K562 (cell line): ENCODE data around the gene ACOX1. TPM values are rescaled to one million over a fixed set of nuclear protein-coding genes. Genes with fewer than 3 reads are reported as not detected.
A peak's percentile ranks its signal among the peaks of the same experiment; 100 is the strongest.

Source experiments
- ATF6 ChIP-seq: sonication (generic); formaldehyde crosslinking; IDR thresholded peaks from 2 replicates; pipeline ENCODE4 v1.4.0; 2020; ENCODE audit warnings: mild to moderate bottlenecking, missing genetic modification reagents
- CBX1 ChIP-seq: sonication (generic); IDR thresholded peaks from 2 replicates; pipeline ENCODE4 v1.6.1; 2016; ENCODE audit warnings: antibody characterized with exemption, low read depth, mild to moderate bottlenecking
- CCAR2 ChIP-seq: fragments of 200-400 bp; formaldehyde crosslinking; IDR thresholded peaks from 2 replicates; pipeline ENCODE4 v1.6.1; 2017; ENCODE audit warnings: mild to moderate bottlenecking, low read depth, low read length
- CHD2 ChIP-seq: IDR thresholded peaks from 2 replicates; pipeline ENCODE4 v1.6.1; 2011; ENCODE audit warnings: low read depth, low read length
- CLOCK ChIP-seq: fragments of 250-450 bp; sonication (Bioruptor Pico); IDR thresholded peaks from 2 replicates; pipeline ENCODE4 v1.4.0; 2020; ENCODE audit warnings: mild to moderate bottlenecking, moderate library complexity, borderline replicate concordance
- HNRNPK ChIP-seq: fragments of 200-400 bp; formaldehyde crosslinking; IDR thresholded peaks from one replicate; pipeline ENCODE4 v1.6.1; 2018; ENCODE audit warnings: mild to moderate bottlenecking, low read depth, low read length; ENCODE audit not compliant: poor library complexity, severe bottlenecking
- KDM4B ChIP-seq, 2 experiments: fragments of 450-650 bp in 1 of 2; sonication (generic) in 1 of 2; IDR thresholded peaks; 2 replicates each; pipeline ENCODE4 v1.6.1; 2016 to 2017; ENCODE audit warnings: borderline replicate concordance in 2 of 2, antibody characterized with exemption in 1 of 2, low read depth in 1 of 2, mild to moderate bottlenecking in 1 of 2
- NCOA6 ChIP-seq: fragments of 450-650 bp; IDR thresholded peaks from 2 replicates; pipeline ENCODE4 v1.6.1; 2017; ENCODE audit warnings: mild to moderate bottlenecking
- NELFE ChIP-seq: IDR thresholded peaks from 2 replicates; pipeline ENCODE4 v1.6.1; 2011; ENCODE audit warnings: mild to moderate bottlenecking; ENCODE audit not compliant: insufficient read depth, insufficient read length
- PYGO2 ChIP-seq: fragments of 450-650 bp; IDR thresholded peaks from 2 replicates; pipeline ENCODE4 v1.6.1; 2016; ENCODE audit warnings: mild to moderate bottlenecking, missing genetic modification characterization, moderate library complexity, missing compliant biosample characterization
- ZNF282 ChIP-seq: sonication (generic); formaldehyde crosslinking; IDR thresholded peaks from 2 replicates; pipeline ENCODE4 v1.8.1; 2023; ENCODE audit warnings: missing genetic modification reagents
- polyA plus RNA-seq, 8 experiments: library from polyadenylated mRNA; depleted of rRNA in 4 of 8; stranded (reverse) in 5 of 8; unstranded in 3 of 8; fragments of >200 nt; fragmentation: Nextera tagmentation in 2 of 8; fragmentation: Illumina TruSeq in 1 of 8; extraction: Ambion mirVana in 2 of 8; extraction: Trizol in 1 of 8; gene quantifications; 2 replicates each; pipeline versions ENCODE4 v1.2.1 to v1.2.3, GENCODE V29; 2011 to 2014; ENCODE audit warnings: inconsistent platforms in 1 of 8, missing spikeins in 1 of 8
- total RNA-seq, 7 experiments: library from RNA; depleted of rRNA in 6 of 7; stranded (reverse); fragments of >200 nt in 6 of 7; fragmentation: Illumina TruSeq in 2 of 7; extraction: Trizol in 2 of 7; gene quantifications; 2 replicates each; pipeline versions ENCODE4 v1.2.1 to v1.2.3, GENCODE V29; 2011 to 2021; ENCODE audit warnings: low replicate concordance in 1 of 7
- TF ChIP-seq, protein P1 (sequence below): fragments of 250-450 bp; sonication (Bioruptor Pico); IDR thresholded peaks from 2 replicates; pipeline ENCODE4 v1.5.0; 2021; ENCODE audit warnings: mild to moderate bottlenecking, moderate library complexity
- TF ChIP-seq, protein P2 (sequence below): sonication (generic); formaldehyde crosslinking; IDR thresholded peaks from 2 replicates; pipeline ENCODE4 v1.8.1; 2023; ENCODE audit warnings: missing genetic modification reagents, mild to moderate bottlenecking, borderline replicate concordance

ACOX1 gene
- total and polyA plus RNA-seq, 9 of the 15 experiments (the other 6 are each of a cell fraction or from before 2014, with no cell fraction given), result 7.8 to 24.1 (median 14.5) TPM

GRCh38 chr17:75904749-75905521, 74.0 kb downstream of the ACOX1 start, which contains the start of gene MRPL38 (continued):
- TF ChIP-seq, protein P1, sequence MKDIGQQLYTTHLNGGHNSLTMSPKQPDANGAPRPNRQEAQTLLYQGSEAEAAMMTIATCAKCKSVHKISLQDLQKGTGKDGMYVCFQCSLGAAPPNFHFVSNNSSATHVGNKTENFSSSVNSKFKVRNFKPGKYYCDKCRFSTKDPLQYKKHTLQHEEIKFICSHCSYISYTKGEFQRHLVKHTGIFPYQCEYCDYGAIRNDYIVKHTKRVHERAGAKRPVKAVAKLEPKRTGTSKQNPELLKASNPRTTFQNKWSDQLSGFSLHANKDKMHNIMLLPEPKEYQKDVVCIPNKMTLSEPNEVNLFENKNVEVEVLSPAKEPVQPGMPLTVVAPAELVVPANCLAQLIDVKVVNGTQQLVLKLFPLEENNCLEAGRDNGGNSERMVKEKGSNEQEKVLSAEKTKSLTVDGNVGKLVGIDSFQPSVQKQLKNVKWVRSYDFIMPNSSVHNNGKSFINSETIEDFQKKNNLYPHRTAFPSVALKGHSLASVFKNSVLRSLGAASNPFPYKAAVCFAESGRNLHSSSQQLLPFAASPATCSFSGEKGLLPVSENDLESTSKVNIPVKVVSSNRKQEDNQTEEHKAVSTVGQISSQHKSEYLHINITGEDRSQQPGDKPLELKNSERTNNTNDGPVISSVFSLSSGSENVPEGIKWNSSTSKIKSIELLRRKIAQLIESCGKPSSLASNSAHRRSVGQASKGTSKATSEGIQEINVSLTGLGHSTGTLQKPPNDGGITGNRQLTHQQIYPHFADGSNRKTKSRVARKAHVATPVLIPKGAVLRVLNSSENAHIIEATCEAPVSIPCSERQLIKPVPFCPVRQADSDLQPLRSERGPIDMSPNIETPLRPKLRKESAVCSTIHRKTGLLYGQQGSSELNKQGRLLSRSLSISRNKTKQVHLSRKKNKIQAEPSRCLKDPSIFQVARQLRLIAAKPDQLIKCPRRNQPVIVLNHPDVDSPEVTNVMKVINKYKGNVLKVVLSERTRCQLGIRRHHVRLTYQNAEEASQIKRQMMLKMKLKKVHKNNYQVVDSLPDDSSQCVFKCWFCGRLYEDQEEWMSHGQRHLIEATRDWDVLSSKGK, result no peak
- TF ChIP-seq NELFE (no peak), ATF6 (no peak), HNRNPK (peak; percentile 62), CHD2 (no peak), CCAR2 (no peak), ZNF282 (CRISPR knock-in tag) (peak; percentile 68; the same call in 1 of the 2 replicates), CBX1 (no peak), CLOCK (no peak), PYGO2 (tag) (no peak), KDM4B (IDR thresholded peaks at IDR 0.05; ENCODE audit: borderline replicate concordance in 2 of 2, low read depth in 1 of 2) (no peak), NCOA6 (peak; percentile 81)
- TF ChIP-seq, protein P2, sequence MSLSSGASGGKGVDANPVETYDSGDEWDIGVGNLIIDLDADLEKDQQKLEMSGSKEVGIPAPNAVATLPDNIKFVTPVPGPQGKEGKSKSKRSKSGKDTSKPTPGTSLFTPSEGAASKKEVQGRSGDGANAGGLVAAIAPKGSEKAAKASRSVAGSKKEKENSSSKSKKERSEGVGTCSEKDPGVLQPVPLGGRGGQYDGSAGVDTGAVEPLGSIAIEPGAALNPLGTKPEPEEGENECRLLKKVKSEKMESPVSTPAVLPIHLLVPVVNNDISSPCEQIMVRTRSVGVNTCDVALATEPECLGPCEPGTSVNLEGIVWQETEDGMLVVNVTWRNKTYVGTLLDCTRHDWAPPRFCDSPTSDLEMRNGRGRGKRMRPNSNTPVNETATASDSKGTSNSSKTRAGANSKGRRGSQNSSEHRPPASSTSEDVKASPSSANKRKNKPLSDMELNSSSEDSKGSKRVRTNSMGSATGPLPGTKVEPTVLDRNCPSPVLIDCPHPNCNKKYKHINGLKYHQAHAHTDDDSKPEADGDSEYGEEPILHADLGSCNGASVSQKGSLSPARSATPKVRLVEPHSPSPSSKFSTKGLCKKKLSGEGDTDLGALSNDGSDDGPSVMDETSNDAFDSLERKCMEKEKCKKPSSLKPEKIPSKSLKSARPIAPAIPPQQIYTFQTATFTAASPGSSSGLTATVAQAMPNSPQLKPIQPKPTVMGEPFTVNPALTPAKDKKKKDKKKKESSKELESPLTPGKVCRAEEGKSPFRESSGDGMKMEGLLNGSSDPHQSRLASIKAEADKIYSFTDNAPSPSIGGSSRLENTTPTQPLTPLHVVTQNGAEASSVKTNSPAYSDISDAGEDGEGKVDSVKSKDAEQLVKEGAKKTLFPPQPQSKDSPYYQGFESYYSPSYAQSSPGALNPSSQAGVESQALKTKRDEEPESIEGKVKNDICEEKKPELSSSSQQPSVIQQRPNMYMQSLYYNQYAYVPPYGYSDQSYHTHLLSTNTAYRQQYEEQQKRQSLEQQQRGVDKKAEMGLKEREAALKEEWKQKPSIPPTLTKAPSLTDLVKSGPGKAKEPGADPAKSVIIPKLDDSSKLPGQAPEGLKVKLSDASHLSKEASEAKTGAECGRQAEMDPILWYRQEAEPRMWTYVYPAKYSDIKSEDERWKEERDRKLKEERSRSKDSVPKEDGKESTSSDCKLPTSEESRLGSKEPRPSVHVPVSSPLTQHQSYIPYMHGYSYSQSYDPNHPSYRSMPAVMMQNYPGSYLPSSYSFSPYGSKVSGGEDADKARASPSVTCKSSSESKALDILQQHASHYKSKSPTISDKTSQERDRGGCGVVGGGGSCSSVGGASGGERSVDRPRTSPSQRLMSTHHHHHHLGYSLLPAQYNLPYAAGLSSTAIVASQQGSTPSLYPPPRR (CRISPR knock-in tag), result no peak
